ENCODE data around the gene TOP2A.
"Not testable (repeated sequence)": the region's sequence is repeated elsewhere in the genome, so short reads cannot be mapped to it uniquely, and the experiment has no call there.

Gene TOP2A

DNA sequence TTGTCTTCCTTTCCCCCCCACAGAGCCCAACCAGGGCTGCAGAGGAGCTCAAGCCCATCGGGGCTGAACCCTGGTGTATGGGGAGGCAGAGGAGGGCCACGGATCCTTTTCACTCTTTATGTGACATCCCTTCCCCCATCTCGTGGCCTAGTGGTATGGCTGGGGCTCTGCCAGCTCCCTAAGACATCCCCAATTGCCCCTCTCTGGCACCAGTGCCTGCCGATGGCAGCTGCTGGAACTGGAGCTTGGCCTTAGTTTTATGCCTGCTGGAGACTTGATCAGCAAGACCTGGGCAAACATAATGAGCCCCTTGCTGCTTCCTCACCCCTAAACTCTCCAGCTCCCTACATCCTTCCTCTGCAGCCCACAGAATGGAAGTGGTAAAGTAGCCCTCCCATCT, 8.0 kb upstream of the TOP2A start:
- Histone ChIP-seq H3K9ac (ENCODE audit: insufficient read length) (no peak overlapping the region), H3K4me3 (no peak overlapping the region), H3K9me3 (ENCODE audit: low read depth, low read length) (no peaks in the 10 kb centered on the region), H3K27ac (peak overlapping the region; percentile 74), H3K36me3 (ENCODE audit: insufficient read depth, low read length) (no peaks in the 10 kb centered on the region)
- TF ChIP-seq EZH2 (IDR thresholded peaks at IDR 0.05) (no peak), POLR2AphosphoS5 (IDR thresholded peaks at IDR 0.05; ENCODE audit: borderline replicate concordance, low read depth, low read length) (no peak), FOXP2 (optimal IDR thresholded peaks at IDR 0.05; ENCODE audit: control extremely low read depth, extremely low read length, insufficient read depth) (no peak)
- no peak for DNase-seq (ENCODE audit: low read depth, low spot score)

DNA sequence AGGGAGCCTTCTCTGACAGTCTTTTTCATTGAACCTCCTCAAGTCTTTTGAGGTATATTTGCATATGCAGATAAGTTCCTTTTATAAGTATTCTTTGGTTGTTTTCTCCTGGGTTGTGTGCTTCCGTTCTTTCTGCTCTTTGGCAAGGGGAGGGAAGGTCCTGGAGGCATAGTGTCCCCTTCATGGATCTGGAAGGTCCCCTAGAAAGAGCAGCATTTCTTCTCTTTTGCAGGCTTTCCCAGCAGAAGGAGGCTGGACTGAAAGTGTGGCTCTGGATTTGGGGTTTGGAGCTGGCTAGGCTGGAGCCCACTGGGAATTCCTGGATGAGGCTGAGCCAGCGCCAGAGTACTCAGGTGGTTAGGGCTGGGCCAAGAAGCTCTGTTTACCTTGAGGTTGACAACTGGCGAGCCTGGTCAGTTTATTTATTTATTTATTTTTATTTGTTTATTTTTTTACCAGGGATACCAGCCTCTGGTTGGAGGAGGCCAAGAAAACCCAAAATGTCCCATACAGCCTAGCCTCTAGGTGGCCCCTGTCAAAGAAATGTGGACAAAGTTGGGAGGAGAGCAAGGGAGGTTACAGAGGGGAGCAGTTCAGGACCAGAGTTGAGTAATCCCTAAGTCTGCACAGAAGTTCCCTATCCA, 5.4 kb upstream of the TOP2A start:
- H3K27ac ChIP-seq, result peak overlapping the region; percentile 70
- no peak overlapping the region for H3K4me3 ChIP-seq
- H3K9ac ChIP-seq (ENCODE audit: insufficient read length), result no peak overlapping the region
- no peak for TF ChIP-seq POLR2AphosphoS5 (IDR thresholded peaks at IDR 0.05; ENCODE audit: borderline replicate concordance, low read depth, low read length)
- TF ChIP-seq FOXP2 (optimal IDR thresholded peaks at IDR 0.05; ENCODE audit: control extremely low read depth, extremely low read length, insufficient read depth), result no peak
- no peak for TF ChIP-seq EZH2 (IDR thresholded peaks at IDR 0.05)
- H3K9me3 ChIP-seq (ENCODE audit: low read depth, low read length), result no peaks in the 10 kb centered on the region
- no peak for DNase-seq (ENCODE audit: low read depth, low spot score)
- H3K36me3 ChIP-seq (ENCODE audit: insufficient read depth, low read length), result no peaks in the 10 kb centered on the region

DNA sequence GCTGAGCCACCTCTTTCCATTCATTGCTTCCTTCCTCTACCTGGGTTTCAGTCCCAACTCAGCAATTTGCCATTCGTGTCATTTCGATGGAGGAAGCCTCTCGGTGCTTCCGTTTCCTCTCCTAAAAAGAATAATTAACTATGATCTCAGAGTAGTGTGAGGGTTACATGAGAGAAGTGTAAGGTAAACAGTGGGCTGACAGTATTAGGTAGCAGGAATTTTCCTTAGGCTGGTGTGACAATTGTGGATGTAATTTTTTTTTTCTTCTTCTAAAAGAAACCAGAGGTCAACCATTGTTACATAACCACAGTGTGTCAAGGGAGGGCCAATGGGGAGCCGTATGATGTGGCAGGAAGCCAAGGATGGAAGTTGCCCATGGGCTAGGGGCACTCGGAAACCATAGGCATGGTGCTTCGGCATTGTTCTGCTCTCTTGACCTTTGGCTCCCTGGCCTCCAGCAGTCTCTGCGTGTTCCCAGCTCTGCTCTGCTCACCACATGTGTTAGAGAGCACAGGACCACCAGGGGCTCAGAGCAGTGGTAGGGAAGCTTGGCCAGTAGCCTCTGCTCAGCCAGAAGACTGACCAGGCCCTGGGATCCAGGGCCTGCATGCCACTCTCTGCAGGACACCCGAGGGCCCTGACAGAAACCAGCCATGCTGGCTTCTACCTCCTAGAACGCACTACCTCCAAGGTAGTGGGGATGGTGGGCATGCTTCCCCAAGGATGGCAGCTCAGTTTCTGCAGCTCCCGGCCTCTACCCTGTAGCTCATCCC, 2.0 kb upstream of the TOP2A start:
- peak overlapping the region; percentile 4 for H3K27ac ChIP-seq
- TF ChIP-seq FOXP2 (optimal IDR thresholded peaks at IDR 0.05; ENCODE audit: control extremely low read depth, extremely low read length, insufficient read depth) (no peak), POLR2AphosphoS5 (IDR thresholded peaks at IDR 0.05; ENCODE audit: borderline replicate concordance, low read depth, low read length) (no peak), EZH2 (IDR thresholded peaks at IDR 0.05) (no peak)

GRCh38 chr17:40418428-40418706, 671 bp upstream of the TOP2A start:
- Histone ChIP-seq H3K9me3 (ENCODE audit: low read depth, low read length) (no peaks in the 10 kb centered on the region), H3K4me3 (peak overlapping the region; percentile 88), H3K9ac (ENCODE audit: insufficient read length) (peak overlapping the region; percentile 79), H3K27ac (peak overlapping the region; percentile 93), H3K36me3 (ENCODE audit: insufficient read depth, low read length) (peaks cover 34% of the 10 kb centered on the region)
- TF ChIP-seq POLR2AphosphoS5 (IDR thresholded peaks at IDR 0.05; ENCODE audit: borderline replicate concordance, low read depth, low read length) (no peak), FOXP2 (optimal IDR thresholded peaks at IDR 0.05; ENCODE audit: control extremely low read depth, extremely low read length, insufficient read depth) (no peak), EZH2 (IDR thresholded peaks at IDR 0.05) (no peak)
- no peak for DNase-seq (ENCODE audit: low read depth, low spot score)

More for the DNA sequence above, 2.0 kb upstream of the TOP2A start:
- no peak overlapping the region for H3K4me3 ChIP-seq
- H3K36me3 ChIP-seq (ENCODE audit: insufficient read depth, low read length), result peaks cover 20% of the 10 kb centered on the region
- H3K9ac ChIP-seq (ENCODE audit: insufficient read length), result no peak overlapping the region
- DNase-seq (ENCODE audit: low read depth, low spot score), result no peak
- H3K9me3 ChIP-seq (ENCODE audit: low read depth, low read length), result no peaks in the 10 kb centered on the region

DNA sequence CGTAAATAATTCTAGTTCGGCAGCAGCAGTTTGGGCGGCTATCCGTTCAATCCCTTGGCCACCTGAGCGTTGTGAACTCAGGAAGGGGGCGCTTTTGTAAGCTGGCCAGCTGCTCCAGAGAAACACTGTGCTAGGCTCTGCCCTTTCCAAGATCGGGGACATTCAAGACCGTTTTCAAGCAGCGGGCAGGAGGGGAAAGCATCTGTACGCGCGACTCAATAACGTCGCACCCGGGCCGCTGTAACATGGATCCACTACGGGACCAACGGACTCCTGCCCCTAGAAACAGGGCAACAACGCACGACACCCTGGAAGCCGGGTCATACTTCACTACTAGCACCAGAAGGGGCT, 463 bp downstream of the TOP2A start:
- TF ChIP-seq EZH2 (IDR thresholded peaks at IDR 0.05), result no peak
- no peak for TF ChIP-seq POLR2AphosphoS5 (IDR thresholded peaks at IDR 0.05; ENCODE audit: borderline replicate concordance, low read depth, low read length)
- TF ChIP-seq FOXP2 (optimal IDR thresholded peaks at IDR 0.05; ENCODE audit: control extremely low read depth, extremely low read length, insufficient read depth), result no peak
- Histone ChIP-seq H3K9me3 (ENCODE audit: low read depth, low read length) (no peaks in the 10 kb centered on the region), H3K36me3 (ENCODE audit: insufficient read depth, low read length) (peaks cover 45% of the 10 kb centered on the region), H3K4me3 (peak overlapping the region; percentile 88), H3K27ac (peak overlapping the region; percentile 84), H3K9ac (ENCODE audit: insufficient read length) (peak overlapping the region; percentile 93)
- DNase-seq (ENCODE audit: low read depth, low spot score), result no peak

- peaks cover 51% of the 10 kb centered on the region for H3K36me3 ChIP-seq (ENCODE audit: insufficient read depth, low read length)
- H3K27ac ChIP-seq, result peak overlapping the region; percentile 84; the same call in 1 of the 2 replicates
Observed at GRCh38 chr17:40416671-40417070, 1.0 kb downstream of the TOP2A start.

DNA sequence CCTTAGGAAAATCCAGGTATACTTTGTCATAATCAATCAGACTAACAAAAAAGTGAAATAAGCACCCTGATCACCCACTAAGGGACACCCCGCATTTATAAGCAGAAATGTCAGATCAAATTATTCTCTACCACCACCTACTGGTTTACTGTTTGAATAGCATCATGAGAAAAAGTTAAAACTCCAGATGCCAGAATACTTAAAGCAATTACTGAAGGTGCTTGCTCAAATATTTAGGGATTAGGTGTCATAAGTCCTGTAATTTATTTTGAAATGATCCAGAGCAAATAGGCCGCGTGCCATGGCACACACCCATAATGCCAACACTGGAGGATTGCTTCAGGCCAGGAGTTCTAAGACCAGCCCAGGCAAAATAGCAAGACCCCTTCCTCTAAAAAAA, 2.3 kb downstream of the TOP2A start:
- H3K4me3 ChIP-seq, result peak overlapping the region; percentile 88
- no peaks in the 10 kb centered on the region for H3K9me3 ChIP-seq (ENCODE audit: low read depth, low read length)
- peak; percentile 34 for DNase-seq (ENCODE audit: low read depth, low spot score)
- peaks cover 64% of the 10 kb centered on the region for H3K36me3 ChIP-seq (ENCODE audit: insufficient read depth, low read length)
- H3K27ac ChIP-seq, result peak overlapping the region; percentile 35; the same call in 1 of the 2 replicates
- no peak for TF ChIP-seq FOXP2 (optimal IDR thresholded peaks at IDR 0.05; ENCODE audit: control extremely low read depth, extremely low read length, insufficient read depth)
- TF ChIP-seq POLR2AphosphoS5 (IDR thresholded peaks at IDR 0.05; ENCODE audit: borderline replicate concordance, low read depth, low read length), result no peak
- TF ChIP-seq EZH2 (IDR thresholded peaks at IDR 0.05), result no peak
- peak overlapping the region; percentile 93 for H3K9ac ChIP-seq (ENCODE audit: insufficient read length)

More at GRCh38 chr17:40416671-40417070, 1.0 kb downstream of the TOP2A start:
- TF ChIP-seq POLR2AphosphoS5 (IDR thresholded peaks at IDR 0.05; ENCODE audit: borderline replicate concordance, low read depth, low read length), result no peak
- no peak for DNase-seq (ENCODE audit: low read depth, low spot score)
- peak overlapping the region; percentile 88 for H3K4me3 ChIP-seq
- H3K9me3 ChIP-seq (ENCODE audit: low read depth, low read length), result no peaks in the 10 kb centered on the region
- peak overlapping the region; percentile 93 for H3K9ac ChIP-seq (ENCODE audit: insufficient read length)

GRCh38 chr17:40414312-40414711, 3.4 kb downstream of the TOP2A start:
- not testable (repeated sequence) for H3K27ac ChIP-seq; H3K9ac ChIP-seq (ENCODE audit: insufficient read length); DNase-seq (ENCODE audit: low read depth, low spot score); H3K4me3 ChIP-seq; H3K9me3 ChIP-seq (ENCODE audit: low read depth, low read length)
- peaks cover 74% of the 10 kb centered on the region for H3K36me3 ChIP-seq (ENCODE audit: insufficient read depth, low read length)

GRCh38 chr17:40412880-40413279, 4.8 kb downstream of the TOP2A start:
- H3K4me3 ChIP-seq, result no peak overlapping the region
- peaks cover 85% of the 10 kb centered on the region for H3K36me3 ChIP-seq (ENCODE audit: insufficient read depth, low read length)
- H3K27ac ChIP-seq, result no peak overlapping the region
- no peak for DNase-seq (ENCODE audit: low read depth, low spot score)
- TF ChIP-seq EZH2 (IDR thresholded peaks at IDR 0.05), result no peak
- no peak overlapping the region for H3K9ac ChIP-seq (ENCODE audit: insufficient read length)
- no peaks in the 10 kb centered on the region for H3K9me3 ChIP-seq (ENCODE audit: low read depth, low read length)
